Diencephalon (tissue), 1 donor: ENCODE results near the gene MAP4K4. TPM values are rescaled to one million over a fixed set of nuclear protein-coding genes. Genes with fewer than 3 reads are reported as not detected.

Experiments used
- total RNA-seq: library from RNA; depleted of rRNA; stranded (reverse); fragments of >200 nt; gene quantifications from one replicate; pipeline ENCODE4 v1.2.3, GENCODE V29; 2014

MAP4K4 gene
- total RNA-seq, result 194 TPM

GRCh38 chr2:101697124-101698013 lies at the start of gene MAP4K4:
MAP4K4 (plus strand) TSS chr2:101697707; CDS start chr2:101698081, 374 bp downstream.

Other genes starting within 250 kb of the MAP4K4 start
- gene RFX8, start 222.6 kb upstream of the MAP4K4 start, total RNA-seq, result 1.2 TPM